Inflammatory macrophage treated with lipopolysaccharide for 4 hours (primary cell): ENCODE data around the gene ODF2L.

Source experiments
- DNase-seq: peaks from one replicate; pipeline ENCODE4 v3.0.0-alpha.2; 2020

ODF2L gene, protein sequence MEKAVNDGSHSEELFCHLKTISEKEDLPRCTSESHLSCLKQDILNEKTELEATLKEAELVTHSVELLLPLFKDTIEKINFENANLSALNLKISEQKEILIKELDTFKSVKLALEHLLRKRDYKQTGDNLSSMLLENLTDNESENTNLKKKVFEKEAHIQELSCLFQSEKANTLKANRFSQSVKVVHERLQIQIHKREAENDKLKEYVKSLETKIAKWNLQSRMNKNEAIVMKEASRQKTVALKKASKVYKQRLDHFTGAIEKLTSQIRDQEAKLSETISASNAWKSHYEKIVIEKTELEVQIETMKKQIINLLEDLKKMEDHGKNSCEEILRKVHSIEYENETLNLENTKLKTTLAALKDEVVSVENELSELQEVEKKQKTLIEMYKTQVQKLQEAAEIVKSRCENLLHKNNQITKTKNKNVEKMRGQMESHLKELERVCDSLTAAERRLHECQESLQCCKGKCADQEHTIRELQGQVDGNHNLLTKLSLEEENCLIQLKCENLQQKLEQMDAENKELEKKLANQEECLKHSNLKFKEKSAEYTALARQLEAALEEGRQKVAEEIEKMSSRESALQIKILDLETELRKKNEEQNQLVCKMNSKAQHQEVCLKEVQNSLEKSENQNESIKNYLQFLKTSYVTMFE

DNA sequence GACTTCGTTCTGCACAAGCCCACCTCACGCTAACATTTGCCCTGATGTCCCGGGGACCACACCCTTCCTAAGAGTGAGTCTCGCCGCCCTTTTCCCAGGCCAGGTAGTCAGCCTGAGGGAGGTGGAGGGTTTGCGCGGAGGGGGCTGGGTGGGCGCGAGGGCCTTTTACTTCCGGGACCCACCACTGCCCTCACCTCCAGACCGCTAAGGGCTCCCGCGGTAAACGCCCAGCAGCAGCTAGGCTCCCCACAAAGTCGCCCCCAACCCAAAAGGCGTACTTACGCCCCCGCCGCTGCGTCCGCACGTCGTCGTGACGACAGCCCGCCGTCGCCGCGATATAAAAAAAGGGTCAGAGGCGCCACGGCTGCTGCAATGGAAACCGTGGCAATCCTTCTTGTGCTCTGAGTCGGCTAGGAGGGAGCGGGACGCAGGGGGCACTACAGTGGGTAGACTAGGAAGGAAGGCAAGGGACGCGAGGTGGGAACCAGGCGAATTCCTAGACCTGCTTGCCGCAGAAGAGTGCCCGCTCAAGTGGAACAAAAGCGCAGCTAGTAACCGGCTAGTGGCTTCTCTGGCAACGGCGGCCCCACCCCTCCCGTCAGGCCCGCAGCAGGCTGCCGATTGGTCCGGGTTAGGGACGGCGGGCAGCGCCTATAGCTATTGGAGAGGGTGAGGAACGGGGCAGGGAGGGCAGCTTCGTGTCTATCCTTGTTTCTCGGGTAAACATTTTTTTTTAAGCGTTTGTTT is at the start of gene ODF2L:
Gene ODF2L, minus strand, starts transcription at position 573 of the 747 bp plus-strand sequence. CDS start 9,296 bp downstream, outside the sequence.
- DNase-seq: peak; percentile 88

DNA sequence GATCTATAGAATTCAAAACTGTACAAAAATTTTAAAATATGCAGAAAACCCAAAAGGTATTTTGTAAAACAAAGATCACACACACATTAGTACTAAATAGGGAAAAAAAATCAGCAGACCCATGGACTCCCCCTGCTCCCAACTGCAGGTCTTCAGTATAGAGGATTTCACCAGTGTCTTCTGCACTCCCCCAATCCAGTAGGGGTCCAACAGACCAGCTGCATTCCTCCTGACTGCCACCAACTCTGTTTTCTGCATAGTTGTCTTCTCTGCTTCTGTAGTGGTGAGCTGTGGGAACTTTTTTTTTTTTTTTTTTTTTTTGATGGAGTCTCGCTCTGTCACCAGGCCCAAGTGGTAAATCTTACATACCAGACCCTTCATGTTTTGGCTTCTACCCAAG is 49.8 kb upstream of the ODF2L start:
- DNase-seq: no peak

- no peak for DNase-seq
Measured at GRCh38 chr1:86441997-86442396, 45.9 kb upstream of the ODF2L start.

DNA sequence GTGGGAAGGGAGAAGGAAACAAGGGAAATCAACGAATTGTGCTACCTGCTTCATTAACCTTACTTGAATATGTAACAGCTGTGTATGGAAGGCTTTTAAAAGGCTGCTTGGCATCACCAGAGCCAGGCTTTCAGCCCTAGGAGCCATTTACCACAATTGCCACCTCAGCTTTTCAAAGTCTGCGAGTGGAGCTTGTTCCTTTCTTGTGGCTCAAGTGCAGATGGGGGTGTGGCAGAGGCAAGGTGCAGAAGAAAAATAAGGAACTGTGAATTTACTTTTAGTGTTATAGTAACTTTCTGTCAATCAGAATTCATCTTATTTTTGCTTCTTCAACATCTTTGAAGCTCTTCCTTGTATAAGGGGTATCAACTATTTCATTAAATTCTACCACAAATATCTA is 45.5 kb upstream of the ODF2L start:
- DNase-seq: no peak

- DNase-seq: no peak
Measured at GRCh38 chr1:86436041-86436440, 39.9 kb upstream of the ODF2L start.

- DNase-seq: no peak
Measured at GRCh38 chr1:86435327-86435726, 39.2 kb upstream of the ODF2L start.

GRCh38 chr1:86434059-86434458 is 37.9 kb upstream of the ODF2L start:
- no peak for DNase-seq

DNA sequence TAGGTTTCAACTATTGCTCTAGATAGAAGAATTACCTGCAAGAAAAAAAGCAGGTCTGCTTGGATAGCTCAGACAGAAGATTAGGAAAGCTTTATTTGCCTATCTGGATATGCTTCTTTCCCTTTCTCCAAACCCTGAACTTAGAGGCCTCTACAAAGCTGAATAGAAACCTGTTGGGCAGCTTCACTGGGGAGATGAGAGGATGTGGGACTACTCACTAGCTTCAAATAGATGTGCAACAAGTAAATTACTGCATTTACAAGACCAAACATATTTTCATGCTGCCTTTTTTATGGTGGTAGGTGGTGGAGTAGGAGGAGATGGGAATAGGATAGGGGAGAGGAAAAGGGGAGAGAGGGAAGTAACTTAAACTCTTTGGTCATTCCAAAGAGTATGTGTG is 34.3 kb upstream of the ODF2L start:
- DNase-seq: peak; percentile 3

DNA sequence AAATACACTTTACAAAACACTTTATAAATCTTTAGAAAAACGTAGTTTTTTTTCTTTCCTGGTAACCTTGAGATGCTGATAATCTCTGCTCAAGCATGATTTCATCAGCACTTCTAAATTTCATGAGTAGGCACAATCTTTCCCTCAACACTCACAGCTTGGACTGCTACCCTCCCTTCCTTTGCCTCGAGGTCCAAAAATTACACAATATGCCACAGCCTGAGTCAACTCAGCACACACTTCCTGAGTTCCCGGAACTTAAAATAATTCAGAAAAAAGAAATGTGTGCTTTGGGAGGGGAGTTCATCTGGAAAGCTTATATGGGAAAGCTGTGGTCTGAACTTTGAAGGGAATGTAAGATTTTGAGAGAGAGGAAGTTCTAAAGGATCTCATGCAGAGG is 33.7 kb upstream of the ODF2L start:
- peak; percentile 92 for DNase-seq

DNA sequence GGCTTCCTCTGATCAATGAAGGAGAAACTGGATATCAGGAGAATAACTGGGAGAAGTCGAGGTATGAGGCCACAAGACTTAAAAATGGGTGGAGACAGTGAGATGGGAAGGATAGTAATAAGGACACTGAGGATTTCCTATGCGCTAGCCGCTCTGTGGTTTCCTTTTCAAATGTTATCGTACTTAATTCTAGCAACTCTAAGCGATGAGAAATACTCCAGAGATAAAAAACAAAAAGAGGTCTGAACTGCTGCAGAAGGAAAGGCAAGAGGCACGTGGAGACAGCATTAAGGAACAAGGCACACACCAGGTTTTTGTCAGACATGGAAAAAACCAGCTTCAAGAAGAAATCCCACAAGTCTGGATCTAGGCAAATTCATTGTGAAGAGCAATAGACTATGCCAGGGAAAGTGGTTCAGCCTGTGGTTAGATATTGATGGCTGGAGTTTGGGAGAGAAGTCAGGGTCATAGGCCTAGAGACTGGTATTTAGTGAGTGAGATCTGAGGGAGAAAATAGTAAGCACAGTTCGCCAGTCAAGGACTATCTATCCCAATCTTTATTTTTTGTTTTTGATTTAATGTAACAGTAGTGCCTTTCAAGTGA is 33.1 kb upstream of the ODF2L start:
- peak; percentile 17 for DNase-seq

GRCh38 chr1:86423873-86424272 is 27.8 kb upstream of the ODF2L start, which contains the start of gene CLCA2:
Gene CLCA2 (plus strand): TSS chr1:86424171. CDS start chr1:86424248, 77 bp downstream.
- DNase-seq: no peak

- DNase-seq: no peak
Measured at GRCh38 chr1:86423473-86423872, 27.4 kb upstream of the ODF2L start.

DNA sequence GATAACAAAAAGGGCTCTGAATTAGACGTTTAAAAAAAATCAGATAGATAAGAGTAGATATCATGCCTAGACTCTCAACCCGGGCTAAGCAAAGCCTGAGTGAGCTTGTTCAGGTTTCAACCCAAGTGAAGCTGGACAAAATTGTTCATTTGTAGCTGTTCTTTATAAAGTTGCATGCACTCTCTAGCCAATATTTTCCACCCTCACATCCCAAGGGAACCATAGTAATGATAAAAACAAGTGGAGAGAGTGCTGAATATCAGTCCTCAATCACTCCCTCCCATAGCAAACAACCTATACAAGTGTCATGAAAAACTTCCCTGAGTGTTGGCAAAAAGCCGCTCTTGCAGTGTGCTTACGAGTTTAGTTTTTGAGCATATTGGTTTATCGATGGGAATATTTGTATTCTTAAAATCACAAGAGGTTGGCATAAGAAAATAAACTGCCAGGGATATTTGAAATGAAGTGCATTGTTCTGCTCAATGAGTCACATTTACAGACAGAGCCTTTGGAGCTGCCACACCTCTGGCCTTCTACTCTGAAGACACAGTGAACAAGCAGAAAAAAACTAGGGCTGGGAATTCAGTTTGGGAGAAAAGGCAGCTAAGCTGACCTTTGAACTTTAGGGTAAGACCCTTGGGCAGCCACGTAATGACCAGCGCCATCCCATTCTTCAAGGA is 25.6 kb upstream of the ODF2L start:
- DNase-seq: no peak

- peak; percentile 41 for DNase-seq
Measured at GRCh38 chr1:86419277-86419903, 23.3 kb upstream of the ODF2L start.

DNA sequence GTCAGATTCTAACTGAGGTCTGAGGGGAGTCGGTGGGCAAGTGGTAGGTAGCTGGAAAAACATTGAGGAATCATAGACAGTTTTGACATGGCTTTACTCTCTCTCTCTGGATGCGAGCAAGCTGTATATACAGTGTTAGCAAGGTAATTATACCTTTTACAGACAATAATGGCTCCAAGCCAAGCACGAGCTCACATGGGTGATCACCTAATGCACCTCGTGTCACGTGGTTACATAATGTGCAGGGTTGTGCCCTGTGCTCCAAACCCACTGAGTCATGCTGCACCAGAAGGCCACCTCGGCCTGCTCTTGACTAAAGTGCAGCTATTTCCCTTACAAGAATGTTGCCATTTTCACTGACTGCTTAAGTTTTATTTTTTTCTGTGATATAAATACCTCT is 20.2 kb upstream of the ODF2L start:
- DNase-seq: no peak

GRCh38 chr1:86410879-86411278 is 14.8 kb upstream of the ODF2L start:
- DNase-seq: no peak

DNA sequence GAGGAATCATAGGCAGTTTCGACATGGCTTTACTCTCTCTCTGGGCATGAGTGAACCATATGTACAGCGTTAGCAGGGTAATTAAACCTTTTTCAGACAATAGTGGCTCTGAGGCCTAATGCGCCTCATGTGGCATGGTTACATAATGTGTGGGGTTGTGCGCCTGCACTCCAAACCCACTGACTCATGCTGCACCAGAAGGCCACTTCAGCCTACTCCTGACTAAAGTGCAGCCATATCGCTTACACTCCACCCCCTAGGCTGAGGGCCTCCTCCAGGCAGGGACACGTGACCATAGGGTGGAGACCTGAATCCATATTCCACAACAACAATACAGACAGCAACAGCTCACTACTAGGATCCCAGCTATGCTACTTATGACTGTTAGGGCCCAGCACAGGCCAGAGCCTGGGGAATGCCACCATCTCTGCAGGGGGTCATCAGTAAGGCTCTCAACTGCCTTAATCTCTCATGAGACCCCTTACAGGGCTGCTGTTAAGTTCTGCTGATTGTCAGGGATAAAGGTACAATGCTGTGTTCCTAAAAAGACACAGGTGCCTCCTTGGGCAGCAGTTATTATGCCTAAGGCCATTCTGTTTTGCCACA is 13.4 kb upstream of the ODF2L start:
- DNase-seq: no peak

DNA sequence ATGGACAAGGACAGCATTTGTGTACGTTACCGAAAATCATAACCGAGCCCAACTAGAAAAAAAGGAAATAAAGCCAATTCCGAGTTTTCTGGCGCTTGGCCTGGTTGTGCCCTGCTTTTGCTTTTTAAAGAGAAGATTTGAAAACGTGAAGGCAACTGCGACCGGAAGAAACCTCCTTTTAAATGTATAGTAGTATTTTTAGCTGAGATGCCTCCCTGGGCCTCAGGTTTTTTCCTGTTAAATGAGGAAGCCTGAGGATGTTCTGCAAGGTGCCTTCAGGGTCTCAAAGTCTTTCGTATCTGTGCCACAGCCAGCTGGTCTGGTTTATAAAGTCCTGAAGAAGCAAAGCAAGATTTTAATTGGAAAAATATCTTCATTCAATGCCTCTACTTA is 371 bp upstream of the ODF2L start:
- DNase-seq: no peak

- no peak for DNase-seq
Measured at GRCh38 chr1:86394416-86394815, 1.7 kb downstream of the ODF2L start.

- peak; percentile 30 for DNase-seq
Measured at GRCh38 chr1:86389307-86389706, 6.8 kb downstream of the ODF2L start.

GRCh38 chr1:86388777-86389176 is 7.3 kb downstream of the ODF2L start:
- DNase-seq: no peak
